Astrocyte (in vitro differentiated cells and primary cell): Measurements from ENCODE around the gene KCNQ5. TPM values are rescaled to one million over a fixed set of nuclear protein-coding genes. Genes with fewer than 3 reads are reported as not detected.
"Not testable (repeated sequence)": the region's sequence is repeated elsewhere in the genome, so short reads cannot be mapped to it uniquely, and the experiment has no call there.

Source experiments
- DNase-seq: peaks from one replicate; pipeline ENCODE4 v3.0.0-alpha.2; 2010; ENCODE audit warnings: low read depth
- FAIRE-seq: peaks from 2 replicates; lab custom pipeline; 2011; peaks lifted over from hg19 to GRCh38; lab: Jason Lieb, UNC
- H2AFZ ChIP-seq: 2 replicates; pipeline ENCODE4 v1.6.0; 2012; ENCODE audit warnings: low read depth, low read length, inconsistent platforms
- H3K27ac ChIP-seq: 2 replicates; pipeline ENCODE4 v1.5.1; 2011; ENCODE audit warnings: low read depth, low read length, inconsistent platforms
- H3K27me3 ChIP-seq: 2 replicates; pipeline ENCODE4 v1.6.0; 2011; ENCODE audit warnings: low read length, inconsistent platforms; ENCODE audit not compliant: insufficient read depth
- H3K36me3 ChIP-seq: 2 replicates; pipeline ENCODE4 v1.5.1; 2011; ENCODE audit warnings: low read length, inconsistent platforms; ENCODE audit not compliant: insufficient read depth
- H3K4me1 ChIP-seq: 2 replicates; pipeline ENCODE4 v1.5.1; 2011; ENCODE audit warnings: low read length, inconsistent platforms; ENCODE audit not compliant: insufficient read depth
- H3K4me2 ChIP-seq: 2 replicates; pipeline ENCODE4 v1.6.0; 2012; ENCODE audit warnings: low read length, inconsistent platforms
- H3K4me3 ChIP-seq: 2 replicates; pipeline ENCODE4 v1.5.1; 2011; ENCODE audit warnings: low read depth, mild to moderate bottlenecking, low read length, inconsistent platforms; ENCODE audit not compliant: insufficient read depth
- H3K79me2 ChIP-seq: 2 replicates; pipeline ENCODE4 v1.6.0; 2012; ENCODE audit warnings: mild to moderate bottlenecking, low read length, inconsistent platforms; ENCODE audit not compliant: insufficient read depth
- H3K9ac ChIP-seq: 2 replicates; pipeline ENCODE4 v1.6.0; 2012; ENCODE audit warnings: mild to moderate bottlenecking, low read length, inconsistent platforms
- H3K9me3 ChIP-seq: 2 replicates; pipeline ENCODE4 v1.5.1; 2012; ENCODE audit warnings: low read depth, mild to moderate bottlenecking, low read length, inconsistent platforms; ENCODE audit not compliant: insufficient read depth
- H4K20me1 ChIP-seq: 2 replicates; pipeline ENCODE4 v1.6.0; 2012; ENCODE audit warnings: low read length, inconsistent platforms; ENCODE audit not compliant: insufficient read depth
- H3K27ac Mint-ChIP-seq: one replicate; pipeline ENCODE4 v1.8.0; 2021; ENCODE audit warnings: mild to moderate bottlenecking, mixed read lengths; ENCODE audit not compliant: unreplicated experiment
- H3K27me3 Mint-ChIP-seq: one replicate; pipeline ENCODE4 v1.8.0; 2021; ENCODE audit warnings: low read depth, mixed read lengths; ENCODE audit not compliant: unreplicated experiment
- H3K36me3 Mint-ChIP-seq: one replicate; pipeline ENCODE4 v1.8.0; 2021; ENCODE audit warnings: low read depth, mixed read lengths; ENCODE audit not compliant: unreplicated experiment
- H3K4me1 Mint-ChIP-seq: one replicate; pipeline ENCODE4 v1.8.0; 2021; ENCODE audit warnings: low read depth, mixed read lengths; ENCODE audit not compliant: unreplicated experiment
- H3K4me3 Mint-ChIP-seq: one replicate; pipeline ENCODE4 v1.8.0; 2021; ENCODE audit warnings: mild to moderate bottlenecking, moderate library complexity, mixed read lengths; ENCODE audit not compliant: unreplicated experiment
- H3K9me3 Mint-ChIP-seq: one replicate; pipeline ENCODE4 v1.8.0; 2021; ENCODE audit warnings: mild to moderate bottlenecking, mixed read lengths; ENCODE audit not compliant: unreplicated experiment
- CTCF ChIP-seq: IDR thresholded peaks from 2 replicates; pipeline ENCODE4 v1.5.1; 2011; ENCODE audit warnings: low read depth, mild to moderate bottlenecking, inconsistent platforms, low read length, moderate library complexity; ENCODE audit not compliant: insufficient read depth
- EZH2 ChIP-seq: IDR thresholded peaks from 2 replicates; pipeline ENCODE4 v1.6.1; 2012; ENCODE audit warnings: mild to moderate bottlenecking, low read length, inconsistent platforms; ENCODE audit not compliant: insufficient read depth
- total RNA-seq: library from RNA; stranded (reverse); gene quantifications from 2 replicates; pipeline ENCODE4 v1.2.1, GENCODE V29; 2021

Gene KCNQ5
- total RNA-seq, 1 donor from 2014 or later = 2.0 TPM

GRCh38 chr6:73180763-73181619 is 559.1 kb downstream of the KCNQ5 start:
- H2AFZ ChIP-seq = peak overlapping the region; percentile 21

DNA sequence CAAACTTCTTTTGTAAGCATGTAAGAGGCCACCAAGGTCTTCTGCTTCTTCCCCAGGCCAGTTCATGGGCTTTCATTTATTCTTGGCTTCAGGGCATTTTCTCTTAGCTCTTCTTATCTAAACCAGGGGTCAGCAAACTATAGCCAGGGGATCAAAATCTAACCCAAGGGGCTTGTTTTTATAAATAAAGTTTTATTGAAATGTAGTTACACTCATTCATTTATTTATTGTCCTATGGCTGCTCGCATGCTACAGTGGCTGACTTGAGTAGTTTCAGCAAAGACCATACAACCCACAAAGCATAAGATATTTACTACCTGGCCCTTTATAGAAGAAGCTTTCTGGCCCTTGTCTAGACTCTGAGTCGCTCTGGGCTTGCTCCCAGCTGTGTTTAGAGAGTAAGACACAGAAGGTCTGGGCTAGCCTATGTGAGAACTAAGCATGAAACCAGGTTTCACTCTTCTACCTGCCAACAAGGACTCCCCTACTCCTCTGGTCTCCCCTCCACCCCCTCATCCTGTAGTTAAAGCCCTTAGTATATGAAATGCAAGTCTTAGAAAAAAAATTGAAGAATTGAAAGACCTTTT is 560.2 kb downstream of the KCNQ5 start:
- H3K27ac Mint-ChIP-seq = peak overlapping the region; percentile 68
- H3K9me3 ChIP-seq = no peaks in the 10 kb centered on the region
- no peaks in the 10 kb centered on the region for H3K36me3 Mint-ChIP-seq
- H3K4me3 ChIP-seq = no peak overlapping the region
- no peaks in the 10 kb centered on the region for H3K4me1 Mint-ChIP-seq
- H3K4me2 ChIP-seq = no peak overlapping the region
- TF ChIP-seq EZH2 (no peak), CTCF (no peak)
- no peak overlapping the region for H2AFZ ChIP-seq
- H4K20me1 ChIP-seq = no peaks in the 10 kb centered on the region
- peaks cover 10% of the 10 kb centered on the region for H3K4me1 ChIP-seq
- no peaks in the 10 kb centered on the region for H3K36me3 ChIP-seq
- H3K27me3 Mint-ChIP-seq = peaks cover 7% of the 10 kb centered on the region
- no peak overlapping the region for H3K9ac ChIP-seq
- H3K9me3 Mint-ChIP-seq = no peaks in the 10 kb centered on the region
- no peaks in the 10 kb centered on the region for H3K27me3 ChIP-seq
- H3K27ac ChIP-seq = no peak overlapping the region
- H3K79me2 ChIP-seq = no peaks in the 10 kb centered on the region
- no peak overlapping the region for H3K4me3 Mint-ChIP-seq
- FAIRE-seq (no peak), DNase-seq (no peak)

More at GRCh38 chr6:73180763-73181619, 559.1 kb downstream of the KCNQ5 start:
- no peaks in the 10 kb centered on the region for H3K4me1 Mint-ChIP-seq
- H3K9ac ChIP-seq = peak overlapping the region; percentile 34
- H3K4me2 ChIP-seq = peak overlapping the region; percentile 82
- peak overlapping the region; percentile 53 for H3K4me3 ChIP-seq
- H3K36me3 Mint-ChIP-seq = no peaks in the 10 kb centered on the region
- no peaks in the 10 kb centered on the region for H3K9me3 Mint-ChIP-seq
- H3K27me3 ChIP-seq = no peaks in the 10 kb centered on the region
- H3K79me2 ChIP-seq = no peaks in the 10 kb centered on the region
- DNase-seq (peak; percentile 66), FAIRE-seq (peak; percentile 69)
- no peaks in the 10 kb centered on the region for H3K9me3 ChIP-seq
- peaks cover 7% of the 10 kb centered on the region for H3K27me3 Mint-ChIP-seq
- no peak overlapping the region for H3K27ac ChIP-seq
- H3K36me3 ChIP-seq = no peaks in the 10 kb centered on the region
- H3K4me3 Mint-ChIP-seq = no peak overlapping the region
- no peak overlapping the region for H3K27ac Mint-ChIP-seq
- peaks cover 10% of the 10 kb centered on the region for H3K4me1 ChIP-seq
- TF ChIP-seq CTCF (peak; percentile 97), EZH2 (no peak)
- no peaks in the 10 kb centered on the region for H4K20me1 ChIP-seq

GRCh38 chr6:73193302-73193701 is 571.4 kb downstream of the KCNQ5 start:
- H3K4me3 ChIP-seq, H3K9me3 ChIP-seq, H3K27me3 Mint-ChIP-seq, H3K4me1 Mint-ChIP-seq, FAIRE-seq, H3K36me3 ChIP-seq, H3K36me3 Mint-ChIP-seq, H3K27me3 ChIP-seq, H3K9me3 Mint-ChIP-seq, H3K27ac ChIP-seq, H3K9ac ChIP-seq, H3K4me3 Mint-ChIP-seq, H3K4me2 ChIP-seq, H4K20me1 ChIP-seq, H2AFZ ChIP-seq, H3K4me1 ChIP-seq, H3K79me2 ChIP-seq, DNase-seq, H3K27ac Mint-ChIP-seq: not testable (repeated sequence)
